AG09309 (cell line): ENCODE results near the gene PDE3B.

ENCODE experiments used
- DNase-seq: peaks from one replicate; pipeline ENCODE4 v3.0.0-alpha.2; 2010; ENCODE audit warnings: low read depth
- H3K4me3 ChIP-seq: 2 replicates; pipeline ENCODE4 v1.5.1; 2011; ENCODE audit warnings: mild to moderate bottlenecking, low read depth, low read length, moderate library complexity; ENCODE audit not compliant: control insufficient read depth
- TF ChIP-seq, protein P1 (sequence below): IDR thresholded peaks from 2 replicates; pipeline ENCODE4 v1.5.1; 2011; ENCODE audit warnings: mild to moderate bottlenecking, low read depth, low read length, inconsistent platforms; ENCODE audit not compliant: insufficient read depth, control insufficient read depth; ENCODE audit errors: missing control alignments

The PDE3B gene

DNA sequence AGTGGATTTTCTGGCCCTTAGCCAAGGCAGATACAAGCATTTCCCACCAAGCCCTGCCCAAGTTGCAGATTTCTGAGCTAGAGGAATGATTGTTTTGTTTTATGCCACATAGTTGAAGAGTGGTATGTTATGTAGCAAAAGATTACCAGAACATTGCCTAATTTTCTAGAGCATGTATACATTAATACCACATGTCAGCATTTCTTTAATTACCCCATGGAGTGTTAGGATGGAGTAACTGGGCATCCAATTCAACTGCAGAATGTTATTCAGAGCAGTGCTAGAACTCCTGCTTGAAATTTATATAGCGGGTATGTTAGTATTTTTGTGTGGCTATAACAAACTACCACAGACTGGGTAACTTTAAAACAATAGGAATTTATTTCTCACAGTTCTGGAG lies 272.8 kb downstream of the PDE3B start:
- no peak overlapping the region for H3K4me3 ChIP-seq
- no peak for DNase-seq
- TF ChIP-seq, protein P1, sequence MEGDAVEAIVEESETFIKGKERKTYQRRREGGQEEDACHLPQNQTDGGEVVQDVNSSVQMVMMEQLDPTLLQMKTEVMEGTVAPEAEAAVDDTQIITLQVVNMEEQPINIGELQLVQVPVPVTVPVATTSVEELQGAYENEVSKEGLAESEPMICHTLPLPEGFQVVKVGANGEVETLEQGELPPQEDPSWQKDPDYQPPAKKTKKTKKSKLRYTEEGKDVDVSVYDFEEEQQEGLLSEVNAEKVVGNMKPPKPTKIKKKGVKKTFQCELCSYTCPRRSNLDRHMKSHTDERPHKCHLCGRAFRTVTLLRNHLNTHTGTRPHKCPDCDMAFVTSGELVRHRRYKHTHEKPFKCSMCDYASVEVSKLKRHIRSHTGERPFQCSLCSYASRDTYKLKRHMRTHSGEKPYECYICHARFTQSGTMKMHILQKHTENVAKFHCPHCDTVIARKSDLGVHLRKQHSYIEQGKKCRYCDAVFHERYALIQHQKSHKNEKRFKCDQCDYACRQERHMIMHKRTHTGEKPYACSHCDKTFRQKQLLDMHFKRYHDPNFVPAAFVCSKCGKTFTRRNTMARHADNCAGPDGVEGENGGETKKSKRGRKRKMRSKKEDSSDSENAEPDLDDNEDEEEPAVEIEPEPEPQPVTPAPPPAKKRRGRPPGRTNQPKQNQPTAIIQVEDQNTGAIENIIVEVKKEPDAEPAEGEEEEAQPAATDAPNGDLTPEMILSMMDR, result no peak
